H1 (cell line): ENCODE measurements around the gene ZBTB4. TPM values are rescaled to one million over a fixed set of nuclear protein-coding genes. Genes with fewer than 3 reads are reported as not detected.

Experiments used
- CTCF ChIA-PET: fragments of 300-600 bp; sonication (Branson Sonifier 250); formaldehyde crosslinking; loops from one replicate; lab custom pipeline; 2021; ENCODE audit not compliant: partially characterized antibody; lab: Charles Lee
- POLR2A ChIA-PET: fragments of 300-600 bp; sonication (Branson Sonifier 250); formaldehyde crosslinking; loops from one replicate; lab custom pipeline; 2021; ENCODE audit warnings: inconsistent platforms; ENCODE audit not compliant: partially characterized antibody; lab: Charles Lee
- DNase-seq, 2 experiments: peaks; one replicate each; pipeline versions ENCODE4 v3.0.0 to v3.0.0-alpha.2; 2010 to 2022; ENCODE audit warnings: low spot score in 2 of 2, low read depth in 1 of 2, mixed read lengths in 1 of 2
- FAIRE-seq: peaks from 2 replicates; lab custom pipeline; 2011; peaks lifted over from hg19 to GRCh38; lab: Jason Lieb, UNC
- H2AFZ ChIP-seq: 2 replicates; pipeline ENCODE4 v1.8.1; 2012; ENCODE audit warnings: low read length, inconsistent platforms
- H2AK5ac ChIP-seq: 2 replicates; pipeline ENCODE4 v1.6.1; 2013; ENCODE audit warnings: low read depth, low read length
- H2BK120ac ChIP-seq: replicated peaks from 2 replicates; pipeline ENCODE3; 2013; ENCODE audit warnings: low read depth, low read length, inconsistent platforms
- H2BK12ac ChIP-seq: 2 replicates; pipeline ENCODE4 v1.6.1; 2013; ENCODE audit warnings: low read depth, low read length
- H2BK15ac ChIP-seq: 2 replicates; pipeline ENCODE4 v1.6.1; 2013; ENCODE audit warnings: low read length
- H2BK20ac ChIP-seq: 2 replicates; pipeline ENCODE4 v1.6.1; 2013; ENCODE audit warnings: low read length
- H2BK5ac ChIP-seq: 2 replicates; pipeline ENCODE4 v1.6.1; 2013; ENCODE audit warnings: low read depth, low read length
- H3K14ac ChIP-seq: 2 replicates; pipeline ENCODE4 v1.6.1; 2013; ENCODE audit warnings: inconsistent platforms; ENCODE audit not compliant: insufficient read length
- H3K18ac ChIP-seq: 2 replicates; pipeline ENCODE4 v1.6.1; 2013; ENCODE audit warnings: low read length; ENCODE audit errors: extremely low read depth
- H3K23ac ChIP-seq: 2 replicates; pipeline ENCODE4 v1.6.1; 2013; ENCODE audit warnings: inconsistent platforms; ENCODE audit not compliant: insufficient read length
- H3K23me2 ChIP-seq: 2 replicates; pipeline ENCODE4 v1.6.1; 2013; ENCODE audit warnings: low read depth, low read length
- H3K27ac ChIP-seq: 2 replicates; pipeline ENCODE4 v1.6.1; 2011; ENCODE audit warnings: low read depth, low read length, inconsistent platforms
- H3K27me3 ChIP-seq, 4 experiments: replicated peaks in 1 of 4; 1 replicate in 1 of 4; 2 replicates in 3 of 4; pipeline versions ENCODE4 v1.6.1 to v1.8.1; 2011 to 2013; ENCODE audit warnings: low read length in 3 of 4, mild to moderate bottlenecking in 3 of 4, inconsistent platforms in 2 of 4, mixed read lengths in 2 of 4, moderate library complexity in 1 of 4; ENCODE audit not compliant: control insufficient read depth in 3 of 4, insufficient read depth in 3 of 4; ENCODE audit errors: extremely low read depth in 1 of 4
- H3K36me3 ChIP-seq, 4 experiments: 2 replicates each; pipeline versions ENCODE4 v1.6.1 to v1.8.1; 2011 to 2013; ENCODE audit warnings: mild to moderate bottlenecking in 4 of 4, low read length in 3 of 4, moderate library complexity in 2 of 4, control low read depth in 1 of 4, inconsistent platforms in 1 of 4; ENCODE audit not compliant: insufficient read depth in 4 of 4, control insufficient read depth in 2 of 4
- H3K4ac ChIP-seq: replicated peaks from 2 replicates; pipeline ENCODE3; 2013; ENCODE audit warnings: low read length, low read depth, mixed read lengths, inconsistent platforms; ENCODE audit not compliant: insufficient read length
- H3K4me1 ChIP-seq, 4 experiments: replicated peaks in 1 of 4; 1 replicate in 1 of 4; 2 replicates in 3 of 4; pipeline versions ENCODE4 v1.6.1 to v1.8.1; 2011 to 2013; ENCODE audit warnings: low read length in 3 of 4, inconsistent platforms in 2 of 4, mixed read lengths in 1 of 4; ENCODE audit not compliant: insufficient read depth in 4 of 4, control insufficient read depth in 3 of 4
- H3K4me2 ChIP-seq, 2 experiments: 2 replicates each; pipeline versions ENCODE4 v1.6.1 to v1.8.1; 2011 to 2013; ENCODE audit warnings: low read depth in 2 of 2, low read length in 2 of 2, control low read depth in 1 of 2, inconsistent platforms in 1 of 2, mild to moderate bottlenecking in 1 of 2; ENCODE audit not compliant: insufficient read depth in 1 of 2
- H3K4me3 ChIP-seq, 4 experiments: fragments of 200-600, 300-600 bp in 1 of 4; sonication (generic), shearing (Covaris generic), sonication (Bioruptor Twin) in 1 of 4; 2 replicates each; pipeline versions ENCODE4 v1.5.1 to v1.8.1; 2011 to 2016; ENCODE audit warnings: low read length in 4 of 4, low read depth in 3 of 4, control low read depth in 2 of 4, inconsistent platforms in 2 of 4, mild to moderate bottlenecking in 2 of 4, mixed read lengths in 1 of 4, moderate library complexity in 1 of 4; ENCODE audit not compliant: insufficient read depth in 2 of 4; ENCODE audit errors: extremely low read depth in 1 of 4
- H3K56ac ChIP-seq: replicated peaks from 2 replicates; pipeline ENCODE3; 2013; ENCODE audit warnings: low read depth, mild to moderate bottlenecking, mixed read lengths, low read length, inconsistent platforms; ENCODE audit not compliant: insufficient read length
- H3K79me1 ChIP-seq: 2 replicates; pipeline ENCODE4 v1.6.1; 2013; ENCODE audit warnings: low read depth, low read length, control low read depth
- H3K79me2 ChIP-seq, 2 experiments: 2 replicates each; pipeline versions ENCODE4 v1.6.1 to v1.8.1; 2012 to 2013; ENCODE audit warnings: low read length in 2 of 2, mild to moderate bottlenecking in 2 of 2, inconsistent platforms in 1 of 2; ENCODE audit not compliant: insufficient read depth in 2 of 2, control insufficient read depth in 1 of 2
- H3K9ac ChIP-seq, 4 experiments: replicated peaks in 1 of 4; 1 replicate in 1 of 4; 2 replicates in 3 of 4; pipeline versions ENCODE4 v1.6.1 to v1.8.1; 2011 to 2013; ENCODE audit warnings: low read depth in 3 of 4, low read length in 3 of 4, control low read depth in 2 of 4, mild to moderate bottlenecking in 2 of 4, moderate library complexity in 2 of 4, inconsistent platforms in 1 of 4; ENCODE audit errors: extremely low read depth in 1 of 4
- H3K9me3 ChIP-seq, 2 experiments: 2 replicates each; pipeline versions ENCODE4 v1.6.1 to v1.8.1; 2012 to 2013; ENCODE audit warnings: mild to moderate bottlenecking in 2 of 2, moderate library complexity in 2 of 2, control low read depth in 1 of 2, inconsistent platforms in 1 of 2, low read depth in 1 of 2, low read length in 1 of 2, mixed read lengths in 1 of 2; ENCODE audit not compliant: insufficient read depth in 2 of 2
- H4K20me1 ChIP-seq, 2 experiments: replicated peaks in 1 of 2; 2 replicates each; pipeline versions ENCODE3 to v1.8.1; 2011 to 2013; ENCODE audit warnings: inconsistent platforms in 2 of 2, low read length in 2 of 2, mild to moderate bottlenecking in 1 of 2; ENCODE audit not compliant: insufficient read depth in 2 of 2, control insufficient read depth in 1 of 2
- H4K5ac ChIP-seq: 2 replicates; pipeline ENCODE4 v1.6.1; 2013; ENCODE audit warnings: low read length, low read depth, mixed read lengths, inconsistent platforms; ENCODE audit not compliant: insufficient read length
- H4K8ac ChIP-seq: 2 replicates; pipeline ENCODE4 v1.8.0; 2013; ENCODE audit warnings: mild to moderate bottlenecking, moderate library complexity, low read length, inconsistent platforms; ENCODE audit not compliant: insufficient read depth; ENCODE audit errors: extremely low read depth
- H4K91ac ChIP-seq: replicated peaks from 2 replicates; pipeline ENCODE3; 2013; ENCODE audit warnings: low read length, mixed read lengths, inconsistent platforms; ENCODE audit not compliant: insufficient read length
- ATF2 ChIP-seq: IDR thresholded peaks from 2 replicates; pipeline ENCODE4 v1.6.1; 2012; ENCODE audit warnings: low read length, inconsistent platforms
- JUND ChIP-seq: IDR thresholded peaks from 2 replicates; pipeline ENCODE4 v1.6.1; 2011; ENCODE audit warnings: mild to moderate bottlenecking, improper control_type of control experiment, low read length
- RBBP5 ChIP-seq: IDR thresholded peaks from 2 replicates; pipeline ENCODE4 v1.7.1; 2012; ENCODE audit warnings: low read depth, mild to moderate bottlenecking, inconsistent platforms, low read length, moderate library complexity, borderline replicate concordance
- SAP30 ChIP-seq: fragments of 300-600 bp; sonication (generic); IDR thresholded peaks from 2 replicates; pipeline ENCODE4 v1.7.1; 2012; ENCODE audit warnings: low read length, moderate library complexity, mild to moderate bottlenecking, inconsistent platforms; ENCODE audit not compliant: insufficient read depth, insufficient replicate concordance
- SIX5 ChIP-seq: IDR thresholded peaks from 2 replicates; pipeline ENCODE4 v1.6.1; 2011; ENCODE audit warnings: mild to moderate bottlenecking, low read depth, low read length
- SUZ12 ChIP-seq: fragments of 200-600 bp; sonication (generic); IDR thresholded peaks from 2 replicates; pipeline ENCODE4 v1.6.1; 2012; ENCODE audit warnings: mild to moderate bottlenecking, inconsistent platforms, low read length, moderate library complexity, mixed read lengths
- TAF7 ChIP-seq: optimal IDR thresholded peaks from 2 replicates; pipeline ENCODE3; 2011; ENCODE audit warnings: low read depth, mild to moderate bottlenecking, inconsistent platforms, low read length, moderate library complexity, borderline replicate concordance
- WGBS, 2 experiments: shearing (Covaris generic) in 1 of 2; methylation state at CpG; one replicate each; pipeline versions ENCODE4 v1.1.6 to v1.1.7; 2013 to 2015; ENCODE audit warnings: low lambda C conversion rate in 2 of 2, mixed read lengths in 2 of 2, inconsistent platforms in 1 of 2, low coverage in 1 of 2, missing lambda C conversion rate in 1 of 2; ENCODE audit not compliant: insufficient replicate concordance in 2 of 2, insufficient coverage in 1 of 2, insufficient read length in 1 of 2; ENCODE audit errors: extremely low coverage in 1 of 2, missing lambda C conversion rate in 1 of 2; 5-methylcytosine and 5-hydroxymethylcytosine counted together
- polyA plus RNA-seq, 7 experiments: library from polyadenylated mRNA; depleted of rRNA in 3 of 7; stranded (reverse) in 5 of 7; unstranded in 2 of 7; fragments of >200 nt in 5 of 7; fragments of 200-250 nt in 2 of 7; gene quantifications; 1 replicate in 5 of 7; 2 replicates in 1 of 7; 4 replicates in 1 of 7; pipeline versions ENCODE4 v1.2.1 to v1.2.3, GENCODE V29; 2011 to 2013; ENCODE audit warnings: missing spikeins in 2 of 7, mixed read lengths in 2 of 7
- total RNA-seq: library from RNA; stranded (reverse); fragmentation: NEBNext Ultra II Directional; extraction: Animal tissue kit (Norgen Biotek cat#: 25700); gene quantifications from 2 replicates; pipeline ENCODE4 v1.2.1, GENCODE V29; 2021

The ZBTB4 gene
- total and polyA plus RNA-seq, 2 of the 8 experiments (the other 6 are each of a cell fraction or from before 2014, with no cell fraction given): 5.9 to 10.1 TPM

- Histone ChIP-seq H3K79me1 (no peaks in the 10 kb centered on the region; the same call in 1 of the 2 replicates), H4K20me1 (no peaks in the 10 kb centered on the region), H3K4me2 (no peak overlapping the region), H3K27ac (no peak overlapping the region), H2AFZ (no peak overlapping the region), H3K4ac (no peak overlapping the region), H3K9me3 (no peaks in the 10 kb centered on the region), H3K4me1 (peaks cover 2 to 9% (median 7%) of the 10 kb centered on the region in 4 experiments), H4K5ac (no peak overlapping the region), H2BK12ac (no peak overlapping the region), H3K14ac (no peak overlapping the region), H3K9ac (no peak overlapping the region), H4K8ac (no peak overlapping the region), H2AK5ac (no peak overlapping the region), H3K23me2 (no peaks in the 10 kb centered on the region), H2BK15ac (no peak overlapping the region), H3K36me3 (peaks cover 0 to 3% (median under 1%) of the 10 kb centered on the region in 4 experiments; a peak in 3 of 8 replicates), H4K91ac (no peak overlapping the region), H3K23ac (no peak overlapping the region), H2BK5ac (no peak overlapping the region), H2BK20ac (no peak overlapping the region), H3K56ac (no peak overlapping the region), H2BK120ac (no peak overlapping the region), H3K27me3 (no peaks in the 10 kb centered on the region), H3K79me2 (no peaks in the 10 kb centered on the region), H3K18ac (no peak overlapping the region), H3K4me3 (no peak overlapping the region)
- ChIA-PET POLR2A (interaction anchor here (1.0 to 13.8 kb wide), 7 partner anchors 10 to 113 kb away, joined by 3 to 200 read pairs (median 5); partner anchors contain the start of genes POLR2A, SLC35G6 and ZBTB4), CTCF (interaction anchor here (0.7 to 1.6 kb wide), 10 partner anchors 16 to 108 kb away, joined by 3 to 6 read pairs (median 4); partner anchors contain the start of gene TMEM95)
- no peak for FAIRE-seq
- 96 to 100% methylated on average over 2 to 42 of the region's 44 CpGs for WGBS, 2 experiments
- no peak for DNase-seq
- TF ChIP-seq TAF7 (no peak), SUZ12 (no peak), SAP30 (no peak), ATF2 (no peak), SIX5 (no peak), RBBP5 (no peak), JUND (no peak)
Observed at GRCh38 chr17:7462474-7463371, 16.7 kb downstream of the ZBTB4 start.
